WERI-Rb-1 (cell line): ENCODE data around the gene ADPGK.

ENCODE experiments used
- DNase-seq: peaks from one replicate; pipeline ENCODE4 v3.0.0-alpha.2; 2020
- H3K27ac ChIP-seq: fragments of 250-450 bp; sonication (Bioruptor Pico); 2 replicates; pipeline ENCODE4 v1.5.1; 2020; ENCODE audit warnings: mild to moderate bottlenecking, moderate library complexity
- H3K27me3 ChIP-seq: fragments of 250-450 bp; sonication (Bioruptor Pico); 2 replicates; pipeline ENCODE4 v1.5.1; 2021; ENCODE audit warnings: mild to moderate bottlenecking, low read depth, moderate library complexity; ENCODE audit not compliant: insufficient read depth, severe bottlenecking
- H3K36me3 ChIP-seq: fragments of 250-450 bp; sonication (Bioruptor Pico); 2 replicates; pipeline ENCODE4 v1.5.1; 2020; ENCODE audit warnings: mild to moderate bottlenecking, moderate library complexity
- H3K4me3 ChIP-seq: 2 replicates; pipeline ENCODE4 v1.5.1; 2011; ENCODE audit warnings: low read depth, mild to moderate bottlenecking, control low read depth, low read length
- H3K9me3 ChIP-seq: fragments of 250-450 bp; sonication (Bioruptor Pico); 2 replicates; pipeline ENCODE4 v1.5.1; 2021; ENCODE audit warnings: mild to moderate bottlenecking, moderate library complexity; ENCODE audit not compliant: severe bottlenecking
- TF ChIP-seq, protein P1 (sequence below): IDR thresholded peaks from 2 replicates; pipeline ENCODE4 v1.5.1; 2011; ENCODE audit warnings: low read depth, mild to moderate bottlenecking, control low read depth, inconsistent platforms, low read length

The ADPGK gene

DNA sequence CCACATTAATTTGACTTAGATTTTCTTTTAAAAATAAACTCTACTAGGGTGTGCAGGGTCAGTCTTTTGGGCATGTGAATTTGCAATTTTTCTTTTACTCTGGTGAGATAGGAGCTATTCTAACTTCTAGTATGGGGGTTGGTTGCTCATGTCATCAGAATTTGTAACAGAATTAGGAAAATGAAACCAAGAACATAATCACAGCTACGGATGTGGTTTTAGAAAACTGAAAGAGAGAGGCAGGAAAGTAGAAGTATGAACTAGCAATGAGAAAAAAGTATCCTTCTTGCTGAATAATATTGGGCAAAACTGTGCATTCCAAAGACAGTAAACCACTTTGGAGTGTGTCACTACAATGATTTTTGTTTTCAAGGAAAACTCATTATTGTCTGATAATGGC lies 43.3 kb downstream of the ADPGK start:
- Histone ChIP-seq H3K9me3 (no peaks in the 10 kb centered on the region), H3K36me3 (peaks cover 28% of the 10 kb centered on the region), H3K27ac (no peak overlapping the region), H3K4me3 (no peak overlapping the region), H3K27me3 (no peaks in the 10 kb centered on the region)
- no peak for DNase-seq
- TF ChIP-seq, protein P1, sequence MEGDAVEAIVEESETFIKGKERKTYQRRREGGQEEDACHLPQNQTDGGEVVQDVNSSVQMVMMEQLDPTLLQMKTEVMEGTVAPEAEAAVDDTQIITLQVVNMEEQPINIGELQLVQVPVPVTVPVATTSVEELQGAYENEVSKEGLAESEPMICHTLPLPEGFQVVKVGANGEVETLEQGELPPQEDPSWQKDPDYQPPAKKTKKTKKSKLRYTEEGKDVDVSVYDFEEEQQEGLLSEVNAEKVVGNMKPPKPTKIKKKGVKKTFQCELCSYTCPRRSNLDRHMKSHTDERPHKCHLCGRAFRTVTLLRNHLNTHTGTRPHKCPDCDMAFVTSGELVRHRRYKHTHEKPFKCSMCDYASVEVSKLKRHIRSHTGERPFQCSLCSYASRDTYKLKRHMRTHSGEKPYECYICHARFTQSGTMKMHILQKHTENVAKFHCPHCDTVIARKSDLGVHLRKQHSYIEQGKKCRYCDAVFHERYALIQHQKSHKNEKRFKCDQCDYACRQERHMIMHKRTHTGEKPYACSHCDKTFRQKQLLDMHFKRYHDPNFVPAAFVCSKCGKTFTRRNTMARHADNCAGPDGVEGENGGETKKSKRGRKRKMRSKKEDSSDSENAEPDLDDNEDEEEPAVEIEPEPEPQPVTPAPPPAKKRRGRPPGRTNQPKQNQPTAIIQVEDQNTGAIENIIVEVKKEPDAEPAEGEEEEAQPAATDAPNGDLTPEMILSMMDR = no peak

DNA sequence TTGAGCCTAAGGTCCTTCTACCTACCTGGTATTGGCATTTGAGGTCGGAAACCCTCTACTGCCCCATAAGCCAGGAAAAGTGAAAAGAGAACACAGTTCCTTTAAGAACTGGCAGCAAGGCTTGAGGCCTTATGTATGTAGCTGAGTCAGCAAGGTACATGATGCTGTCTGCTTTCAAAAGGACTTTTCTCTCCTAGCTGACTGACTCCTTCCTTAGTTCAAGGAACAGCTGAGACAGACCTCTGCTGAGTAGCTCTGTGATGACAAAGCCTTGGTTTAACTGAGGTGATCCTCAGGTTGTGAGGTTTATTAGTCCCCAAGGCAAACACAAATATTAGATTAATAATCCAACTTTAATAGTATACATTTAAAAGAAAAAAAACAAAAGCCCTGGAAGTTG lies 45.8 kb downstream of the ADPGK start:
- Histone ChIP-seq H3K9me3 (no peaks in the 10 kb centered on the region), H3K27ac (no peak overlapping the region), H3K4me3 (no peak overlapping the region), H3K27me3 (no peaks in the 10 kb centered on the region), H3K36me3 (peaks cover 35% of the 10 kb centered on the region)
- no peak for DNase-seq
- TF ChIP-seq, protein P1 = no peak

DNA sequence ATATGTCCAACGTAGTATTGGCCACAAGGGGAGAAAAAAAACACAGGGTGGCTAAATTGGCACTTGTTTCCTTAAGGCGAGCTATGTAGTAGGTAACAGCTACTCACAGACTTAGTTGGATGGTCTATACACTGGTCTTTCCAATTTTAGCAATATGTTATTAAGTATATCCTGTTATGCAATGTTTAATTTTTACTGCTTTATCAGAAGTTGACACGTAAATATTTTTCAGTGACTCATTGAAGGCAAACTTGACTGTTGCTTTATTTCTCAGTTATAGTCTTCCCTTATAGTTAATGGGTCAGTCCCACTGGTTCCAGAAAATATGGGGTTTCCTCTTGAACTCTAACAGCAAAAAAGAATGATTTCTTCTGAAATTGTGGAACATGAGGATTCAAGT lies 46.5 kb downstream of the ADPGK start:
- Histone ChIP-seq H3K36me3 (peaks cover 37% of the 10 kb centered on the region), H3K27ac (no peak overlapping the region), H3K4me3 (no peak overlapping the region), H3K9me3 (no peaks in the 10 kb centered on the region), H3K27me3 (no peaks in the 10 kb centered on the region)
- TF ChIP-seq, protein P1 = no peak
- DNase-seq = no peak

DNA sequence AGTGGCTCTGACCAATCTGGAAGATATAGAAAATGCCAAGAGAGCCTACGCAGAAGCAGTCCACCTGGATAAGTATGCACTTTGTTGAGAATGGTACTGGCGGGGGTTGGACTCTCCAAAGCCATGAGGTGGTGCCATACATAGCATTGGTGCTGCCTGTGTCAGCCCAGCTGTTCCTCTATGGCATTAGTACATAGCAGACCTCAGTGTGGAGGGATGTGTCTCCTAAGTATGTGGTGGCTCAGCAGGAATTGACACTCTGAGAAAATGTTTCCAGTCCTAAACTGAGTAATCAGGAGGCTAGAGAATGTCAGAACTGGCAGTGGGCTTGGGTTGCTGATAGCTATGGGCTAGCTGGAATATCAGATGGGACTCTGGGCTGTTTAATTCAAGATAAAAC lies 48.4 kb downstream of the ADPGK start:
- peaks cover 45% of the 10 kb centered on the region for H3K36me3 ChIP-seq
- TF ChIP-seq, protein P1 = no peak
- H3K27ac ChIP-seq = no peak overlapping the region
- H3K27me3 ChIP-seq = no peaks in the 10 kb centered on the region
- DNase-seq = no peak
- no peaks in the 10 kb centered on the region for H3K9me3 ChIP-seq
- H3K4me3 ChIP-seq = no peak overlapping the region

DNA sequence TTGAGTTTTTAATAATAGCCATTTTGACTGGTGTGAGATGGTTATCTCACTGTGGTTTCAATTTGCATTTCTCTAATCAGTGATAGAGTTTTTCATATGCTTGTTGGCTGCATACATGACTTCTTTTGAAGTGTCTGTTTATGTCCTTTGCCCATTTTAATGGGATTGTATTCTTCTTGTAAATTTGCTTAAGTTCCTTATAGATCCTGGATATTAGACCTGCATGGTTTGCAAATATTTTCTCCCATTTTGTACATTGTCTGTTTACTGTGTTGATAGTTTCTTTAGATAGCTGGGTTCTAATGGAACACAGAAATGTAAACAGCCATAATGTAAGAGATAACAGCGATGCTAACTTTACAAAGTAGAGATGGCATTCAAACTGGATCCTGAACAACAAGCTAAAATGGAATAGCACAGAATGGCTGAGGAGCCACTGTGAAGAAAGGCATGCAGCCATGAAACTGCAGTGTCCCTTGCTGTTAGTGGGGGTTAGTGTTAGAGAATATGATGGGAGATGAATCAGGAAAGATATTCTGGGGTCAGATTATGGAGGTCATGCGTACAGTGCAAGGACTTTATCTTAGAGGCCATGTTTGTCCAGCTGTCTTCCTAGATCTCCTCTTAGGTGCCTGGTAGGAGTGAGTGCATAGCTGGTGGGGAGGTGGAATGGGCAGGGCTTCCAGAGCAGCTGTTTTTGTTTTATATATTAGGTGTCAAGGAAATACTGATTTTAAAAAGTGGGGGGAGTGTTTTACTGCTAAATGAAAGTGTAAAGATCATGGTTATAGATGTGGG lies 49.4 kb downstream of the ADPGK start:
- Histone ChIP-seq H3K9me3 (no peaks in the 10 kb centered on the region), H3K27me3 (no peaks in the 10 kb centered on the region), H3K4me3 (no peak overlapping the region), H3K27ac (no peak overlapping the region), H3K36me3 (peaks cover 43% of the 10 kb centered on the region)
- no peak for DNase-seq
- TF ChIP-seq, protein P1 = no peak

DNA sequence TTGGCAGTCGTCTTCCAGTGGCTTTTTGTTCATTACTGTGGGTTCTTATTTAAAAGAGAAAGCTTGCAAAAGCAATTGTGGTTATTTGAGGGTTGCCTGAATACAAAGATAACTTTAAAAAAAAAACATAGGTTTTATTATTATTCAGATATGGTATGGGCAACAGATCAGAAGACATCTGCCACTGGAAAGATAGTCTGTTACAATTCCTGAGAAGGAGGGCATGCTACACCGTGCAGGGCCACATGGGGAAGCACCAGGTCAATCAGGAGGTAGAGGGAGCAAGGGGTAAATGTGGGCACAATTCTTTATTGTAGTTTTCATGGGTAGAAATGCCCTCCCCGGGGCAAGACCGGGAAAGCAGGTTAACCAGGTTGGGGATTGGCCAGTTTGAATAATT lies 51.0 kb downstream of the ADPGK start:
- TF ChIP-seq, protein P1 = 0 out of 2 replicates have a peak, but pooled peaks have one; percentile 14
- no peaks in the 10 kb centered on the region for H3K9me3 ChIP-seq
- no peaks in the 10 kb centered on the region for H3K27me3 ChIP-seq
- no peak for DNase-seq
- no peak overlapping the region for H3K27ac ChIP-seq
- no peak overlapping the region for H3K4me3 ChIP-seq
- H3K36me3 ChIP-seq = peaks cover 37% of the 10 kb centered on the region
